K562 (cell line): ENCODE data around the gene CROCC2. TPM values are rescaled to one million over a fixed set of nuclear protein-coding genes. Genes with fewer than 3 reads are reported as not detected.

Experiments used
- ATAC-seq: fragments of 200-7000 bp; cut with Tn5 transposase; 3 replicates; pipeline ENCODE4 v1.9.1; 2020; ENCODE audit warnings: moderate library complexity
- BruUV-seq: library from RNA; stranded (reverse); fragments of 400-500 nt; replicated peaks from 2 replicates; lab custom pipeline; 2021; lab: Mats Ljungman, UMichigan
- CTCF ChIA-PET: fragments of 300-600 bp; formaldehyde crosslinking; extraction: SDS; loops from one replicate; lab custom pipeline; 2021; ENCODE audit warnings: low intra/inter-chr PET ratio; lab: Yijun Ruan, JAX
- POLR2A ChIA-PET: fragments of 300-600, 350-650 bp; sonication (Branson Sonifier 250); formaldehyde crosslinking; extraction: SDS; loops from one replicate; lab custom pipeline; 2021; ENCODE audit warnings: antibody characterized with exemption, inconsistent platforms; lab: Yijun Ruan, JAX
- DNase-seq, 4 experiments: peaks; one replicate each; pipeline versions ENCODE4 v3.0.0 to v3.0.0-alpha.2; 2011 to 2018; ENCODE audit warnings: low spot score in 3 of 4, mixed read lengths in 3 of 4; ENCODE audit errors: extremely low read depth in 1 of 4
- FAIRE-seq: peaks from 2 replicates; lab custom pipeline; 2011; peaks lifted over from hg19 to GRCh38; lab: Jason Lieb, UNC
- H2AFZ ChIP-seq: 2 replicates; pipeline ENCODE4 v1.6.0; 2011; ENCODE audit warnings: low read depth, low read length, control low read depth, inconsistent platforms
- H3K27ac ChIP-seq: fragments of 200-600 bp; 3 replicates; pipeline ENCODE4 v1.8.0; 2011; ENCODE audit warnings: low read depth, mild to moderate bottlenecking, control low read depth, inconsistent platforms, low read length, moderate library complexity, mixed read lengths; ENCODE audit errors: extremely low read depth
- H3K27me3 ChIP-seq, 2 experiments: fragments of 300-600 bp in 1 of 2; 2 replicates in 1 of 2; 3 replicates in 1 of 2; pipeline versions ENCODE4 v1.6.0 to v1.8.0; 2011; ENCODE audit warnings: inconsistent platforms in 2 of 2, low read length in 2 of 2, mild to moderate bottlenecking in 1 of 2, mixed read lengths in 1 of 2, moderate library complexity in 1 of 2; ENCODE audit not compliant: control insufficient read depth in 2 of 2, insufficient read depth in 2 of 2
- H3K36me3 ChIP-seq: fragments of 300-600 bp; 3 replicates; pipeline ENCODE4 v1.8.0; 2011; ENCODE audit warnings: mild to moderate bottlenecking, low read length, inconsistent platforms; ENCODE audit not compliant: control insufficient read depth, insufficient read depth
- H3K4me1 ChIP-seq, 2 experiments: fragments of 200-600 bp in 1 of 2; replicated peaks in 1 of 2; 2 replicates in 1 of 2; 3 replicates in 1 of 2; pipeline versions ENCODE4 v1.5.1 to v1.8.0; 2011; ENCODE audit warnings: inconsistent platforms in 2 of 2, low read length in 2 of 2, mild to moderate bottlenecking in 1 of 2, mixed read lengths in 1 of 2, moderate library complexity in 1 of 2; ENCODE audit not compliant: control insufficient read depth in 2 of 2, insufficient read depth in 2 of 2
- H3K4me2 ChIP-seq: 2 replicates; pipeline ENCODE4 v1.6.1; 2011; ENCODE audit warnings: low read length, control low read depth, inconsistent platforms, mixed read lengths; ENCODE audit not compliant: insufficient read depth
- H3K4me3 ChIP-seq: fragments of 200-600 bp; sonication (generic), shearing (Covaris generic); 2 replicates; pipeline ENCODE4 v1.5.1; 2016; ENCODE audit warnings: control low read depth, inconsistent platforms
- H3K79me2 ChIP-seq: fragments of 200-600 bp; 3 replicates; pipeline ENCODE4 v1.8.0; 2011; ENCODE audit warnings: low read length, inconsistent platforms; ENCODE audit not compliant: control insufficient read depth, insufficient read depth
- H3K9ac ChIP-seq, 2 experiments: 2 replicates each; pipeline versions ENCODE4 v1.6.0 to v1.6.1; 2011; ENCODE audit warnings: low read depth in 2 of 2, low read length in 2 of 2, control low read depth in 1 of 2, inconsistent platforms in 1 of 2, mild to moderate bottlenecking in 1 of 2, mixed read lengths in 1 of 2; ENCODE audit not compliant: insufficient read depth in 1 of 2
- H3K9me1 ChIP-seq: one replicate; pipeline ENCODE4 v1.6.0; 2011; ENCODE audit warnings: inconsistent platforms, mild to moderate bottlenecking, low read length, moderate library complexity; ENCODE audit not compliant: control insufficient read depth, insufficient read depth
- H3K9me3 ChIP-seq: replicated peaks from 2 replicates; pipeline ENCODE4 v1.5.1; 2011; ENCODE audit warnings: low read depth, low read length, inconsistent platforms; ENCODE audit not compliant: control insufficient read depth, insufficient read depth
- H4K20me1 ChIP-seq: replicated peaks from 2 replicates; pipeline ENCODE4 v1.6.1; 2011; ENCODE audit warnings: low read length, inconsistent platforms, mixed read lengths; ENCODE audit not compliant: control insufficient read depth, insufficient read depth
- PHF8 ChIP-seq: fragments of 200-600 bp; sonication (generic); IDR thresholded peaks from 2 replicates; pipeline ENCODE4 v1.6.1; 2012; ENCODE audit warnings: mixed run types, mild to moderate bottlenecking, inconsistent platforms, low read length, moderate library complexity, borderline replicate concordance
- SIN3B ChIP-seq: fragments of 450-650 bp; IDR thresholded peaks from 2 replicates; pipeline ENCODE4 v1.6.1; 2017; ENCODE audit warnings: low read depth, mild to moderate bottlenecking, moderate library complexity
- ZNF311 ChIP-seq: fragments of 250-450 bp; sonication (Bioruptor Pico); IDR thresholded peaks from 2 replicates; pipeline ENCODE4 v1.4.0; 2020; ENCODE audit warnings: mild to moderate bottlenecking, moderate library complexity
- WGBS: fragments of 100-300 bp; shearing (Covaris generic); methylation state at CpG from one replicate; pipeline ENCODE4 v1.1.6; 2016; ENCODE audit warnings: low coverage, mixed read lengths; ENCODE audit not compliant: insufficient coverage; ENCODE audit errors: missing lambda C conversion rate; 5-methylcytosine and 5-hydroxymethylcytosine counted together
- in situ Hi-C: fragments of 300-500 bp; cut with MboI; formaldehyde crosslinking; loops from 4 replicates; pipeline ENCODE4 v1.15.0; 2018; ENCODE audit warnings: inconsistent platforms, mixed read lengths
- intact Hi-C: fragments of 100-400 bp; cut with micrococcal nuclease; formaldehyde crosslinking; loops from 2 replicates; pipeline ENCODE4 v1.14.2; 2022
- polyA plus RNA-seq, 8 experiments: library from polyadenylated mRNA; depleted of rRNA in 4 of 8; stranded (reverse) in 5 of 8; unstranded in 3 of 8; fragments of >200 nt; fragmentation: Nextera tagmentation in 2 of 8; fragmentation: Illumina TruSeq in 1 of 8; extraction: Ambion mirVana in 2 of 8; extraction: Trizol in 1 of 8; gene quantifications; 2 replicates each; pipeline versions ENCODE4 v1.2.1 to v1.2.3, GENCODE V29; 2011 to 2014; ENCODE audit warnings: inconsistent platforms in 1 of 8, missing spikeins in 1 of 8
- total RNA-seq, 7 experiments: library from RNA; depleted of rRNA in 6 of 7; stranded (reverse); fragments of >200 nt in 6 of 7; fragmentation: Illumina TruSeq in 2 of 7; extraction: Trizol in 2 of 7; gene quantifications; 2 replicates each; pipeline versions ENCODE4 v1.2.1 to v1.2.3, GENCODE V29; 2011 to 2021; ENCODE audit warnings: low replicate concordance in 1 of 7
- TF ChIP-seq, protein P1 (sequence below): fragments of 450-650 bp; IDR thresholded peaks from 2 replicates; pipeline ENCODE4 v1.6.1; 2018; ENCODE audit warnings: mild to moderate bottlenecking, low read depth; ENCODE audit not compliant: partially characterized antibody
- TF ChIP-seq, protein P2 (sequence below): fragments of 250-450 bp; sonication (Bioruptor Pico); IDR thresholded peaks from 2 replicates; pipeline ENCODE4 v1.5.0; 2021
- TF ChIP-seq, protein P3 (sequence below): IDR thresholded peaks from 3 replicates; pipeline ENCODE4 v1.6.1; 2011; ENCODE audit warnings: borderline replicate concordance, mild to moderate bottlenecking, moderate library complexity; ENCODE audit not compliant: insufficient read length; ENCODE audit errors: extremely low read depth
- TF ChIP-seq, protein P4 (sequence below): sonication (generic); formaldehyde crosslinking; IDR thresholded peaks from 2 replicates; pipeline ENCODE4 v1.4.0; 2020; ENCODE audit warnings: mild to moderate bottlenecking, missing genetic modification reagents

Gene CROCC2
- total and polyA plus RNA-seq, 9 of the 15 experiments (the other 6 are each of a cell fraction or from before 2014, with no cell fraction given): not detected

DNA sequence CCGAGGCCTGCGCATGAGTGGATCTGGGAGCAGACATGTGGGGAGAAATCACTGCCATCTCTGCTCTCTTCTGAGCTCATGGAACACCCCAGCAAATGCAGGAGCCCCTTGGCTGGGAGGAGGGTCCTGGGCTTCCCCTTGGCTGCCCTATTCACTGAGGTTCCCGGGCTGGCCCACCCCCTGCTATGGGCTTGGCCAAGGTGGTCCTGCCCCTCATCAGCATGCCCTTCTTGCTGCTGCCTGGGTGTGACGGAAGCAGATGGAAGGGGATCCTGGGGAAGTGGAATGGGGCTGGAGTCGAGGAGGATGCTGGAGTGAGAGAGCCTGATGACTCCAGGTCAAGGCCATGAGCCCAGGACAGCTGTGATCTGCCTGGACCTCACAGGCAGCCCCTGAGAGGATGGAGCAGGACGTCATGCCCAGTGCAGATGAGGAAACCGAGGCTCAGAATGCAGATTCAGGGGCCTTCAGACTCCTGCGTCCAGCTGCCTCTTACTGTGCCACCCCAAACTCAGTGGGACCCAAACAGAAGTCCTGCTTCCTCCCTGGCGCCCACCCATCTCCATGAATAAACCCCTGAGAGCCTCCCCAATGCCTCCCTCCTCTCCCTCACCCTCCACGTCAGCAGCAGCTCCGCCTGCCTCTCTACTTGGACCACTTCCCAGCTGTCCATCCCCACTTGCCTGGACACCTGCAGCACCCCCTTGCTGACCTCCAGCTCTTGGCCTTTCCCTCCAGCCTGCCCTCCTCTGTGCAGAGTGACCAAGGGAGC is 96.3 kb downstream of the CROCC2 start (continued):
- TF ChIP-seq SIN3B: no peak
- TF ChIP-seq, protein P1, sequence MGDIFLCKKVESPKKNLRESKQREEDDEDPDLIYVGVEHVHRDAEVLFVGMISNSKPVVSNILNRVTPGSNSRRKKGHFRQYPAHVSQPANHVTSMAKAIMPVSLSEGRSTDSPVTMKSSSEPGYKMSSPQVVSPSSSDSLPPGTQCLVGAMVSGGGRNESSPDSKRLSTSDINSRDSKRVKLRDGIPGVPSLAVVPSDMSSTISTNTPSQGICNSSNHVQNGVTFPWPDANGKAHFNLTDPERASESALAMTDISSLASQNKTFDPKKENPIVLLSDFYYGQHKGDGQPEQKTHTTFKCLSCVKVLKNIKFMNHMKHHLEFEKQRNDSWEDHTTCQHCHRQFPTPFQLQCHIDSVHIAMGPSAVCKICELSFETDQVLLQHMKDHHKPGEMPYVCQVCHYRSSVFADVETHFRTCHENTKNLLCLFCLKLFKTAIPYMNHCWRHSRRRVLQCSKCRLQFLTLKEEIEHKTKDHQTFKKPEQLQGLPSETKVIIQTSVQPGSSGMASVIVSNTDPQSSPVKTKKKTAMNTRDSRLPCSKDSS: no peak

DNA sequence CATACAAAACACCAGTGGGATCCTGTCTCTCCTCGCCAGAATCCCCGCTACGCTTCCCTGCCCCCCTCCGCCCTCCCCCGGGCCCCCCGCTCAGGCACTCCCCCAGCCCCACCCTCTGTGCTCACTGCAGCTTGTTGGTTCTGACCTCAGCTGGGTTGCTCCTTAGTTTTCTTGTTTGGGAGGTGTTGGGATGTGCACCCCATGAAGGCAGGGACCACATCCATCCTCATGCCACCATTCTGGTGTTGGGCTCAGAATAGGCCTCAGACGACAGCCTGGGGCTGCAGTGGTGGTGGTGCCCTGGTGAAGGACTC is 96.9 kb downstream of the CROCC2 start:
- Histone ChIP-seq H4K20me1 (no peaks in the 10 kb centered on the region; the same call in none of the 2 replicates), H3K27me3 (peaks cover 0 to 24% of the 10 kb centered on the region in 2 experiments; a peak in 2 of 5 replicates), H3K4me2 (no peak overlapping the region), H2AFZ (no peak overlapping the region), H3K36me3 (no peaks in the 10 kb centered on the region), H3K9me3 (no peaks in the 10 kb centered on the region), H3K27ac (no peak overlapping the region), H3K79me2 (no peaks in the 10 kb centered on the region), H3K9ac (no peak overlapping the region), H3K4me1 (peaks cover 0 to 15% of the 10 kb centered on the region in 2 experiments; a peak in 2 of 5 replicates), H3K4me3 (no peak overlapping the region), H3K9me1 (no peaks in the 10 kb centered on the region)
- intact Hi-C loops: no loop called here
- no peak for FAIRE-seq
- CTCF ChIA-PET: no interaction called here
- no CpG with 5 or more reads among the region's 7 CpGs for WGBS
- no peak for DNase-seq
- BruUV-seq: no TSS peak
- POLR2A ChIA-PET: no interaction called here
- in situ Hi-C loops: no loop called here
- TF ChIP-seq, protein P2, sequence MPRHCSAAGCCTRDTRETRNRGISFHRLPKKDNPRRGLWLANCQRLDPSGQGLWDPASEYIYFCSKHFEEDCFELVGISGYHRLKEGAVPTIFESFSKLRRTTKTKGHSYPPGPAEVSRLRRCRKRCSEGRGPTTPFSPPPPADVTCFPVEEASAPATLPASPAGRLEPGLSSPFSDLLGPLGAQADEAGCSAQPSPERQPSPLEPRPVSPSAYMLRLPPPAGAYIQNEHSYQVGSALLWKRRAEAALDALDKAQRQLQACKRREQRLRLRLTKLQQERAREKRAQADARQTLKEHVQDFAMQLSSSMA (CRISPR knock-in tag): no peak
- TF ChIP-seq, protein P3, sequence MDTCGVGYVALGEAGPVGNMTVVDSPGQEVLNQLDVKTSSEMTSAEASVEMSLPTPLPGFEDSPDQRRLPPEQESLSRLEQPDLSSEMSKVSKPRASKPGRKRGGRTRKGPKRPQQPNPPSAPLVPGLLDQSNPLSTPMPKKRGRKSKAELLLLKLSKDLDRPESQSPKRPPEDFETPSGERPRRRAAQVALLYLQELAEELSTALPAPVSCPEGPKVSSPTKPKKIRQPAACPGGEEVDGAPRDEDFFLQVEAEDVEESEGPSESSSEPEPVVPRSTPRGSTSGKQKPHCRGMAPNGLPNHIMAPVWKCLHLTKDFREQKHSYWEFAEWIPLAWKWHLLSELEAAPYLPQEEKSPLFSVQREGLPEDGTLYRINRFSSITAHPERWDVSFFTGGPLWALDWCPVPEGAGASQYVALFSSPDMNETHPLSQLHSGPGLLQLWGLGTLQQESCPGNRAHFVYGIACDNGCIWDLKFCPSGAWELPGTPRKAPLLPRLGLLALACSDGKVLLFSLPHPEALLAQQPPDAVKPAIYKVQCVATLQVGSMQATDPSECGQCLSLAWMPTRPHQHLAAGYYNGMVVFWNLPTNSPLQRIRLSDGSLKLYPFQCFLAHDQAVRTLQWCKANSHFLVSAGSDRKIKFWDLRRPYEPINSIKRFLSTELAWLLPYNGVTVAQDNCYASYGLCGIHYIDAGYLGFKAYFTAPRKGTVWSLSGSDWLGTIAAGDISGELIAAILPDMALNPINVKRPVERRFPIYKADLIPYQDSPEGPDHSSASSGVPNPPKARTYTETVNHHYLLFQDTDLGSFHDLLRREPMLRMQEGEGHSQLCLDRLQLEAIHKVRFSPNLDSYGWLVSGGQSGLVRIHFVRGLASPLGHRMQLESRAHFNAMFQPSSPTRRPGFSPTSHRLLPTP: no peak
- TF ChIP-seq ZNF311 (CRISPR knock-in tag): no peak
- TF ChIP-seq, protein P4, sequence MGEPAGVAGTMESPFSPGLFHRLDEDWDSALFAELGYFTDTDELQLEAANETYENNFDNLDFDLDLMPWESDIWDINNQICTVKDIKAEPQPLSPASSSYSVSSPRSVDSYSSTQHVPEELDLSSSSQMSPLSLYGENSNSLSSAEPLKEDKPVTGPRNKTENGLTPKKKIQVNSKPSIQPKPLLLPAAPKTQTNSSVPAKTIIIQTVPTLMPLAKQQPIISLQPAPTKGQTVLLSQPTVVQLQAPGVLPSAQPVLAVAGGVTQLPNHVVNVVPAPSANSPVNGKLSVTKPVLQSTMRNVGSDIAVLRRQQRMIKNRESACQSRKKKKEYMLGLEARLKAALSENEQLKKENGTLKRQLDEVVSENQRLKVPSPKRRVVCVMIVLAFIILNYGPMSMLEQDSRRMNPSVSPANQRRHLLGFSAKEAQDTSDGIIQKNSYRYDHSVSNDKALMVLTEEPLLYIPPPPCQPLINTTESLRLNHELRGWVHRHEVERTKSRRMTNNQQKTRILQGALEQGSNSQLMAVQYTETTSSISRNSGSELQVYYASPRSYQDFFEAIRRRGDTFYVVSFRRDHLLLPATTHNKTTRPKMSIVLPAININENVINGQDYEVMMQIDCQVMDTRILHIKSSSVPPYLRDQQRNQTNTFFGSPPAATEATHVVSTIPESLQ: no peak
- no peak for TF ChIP-seq PHF8
- no peak for ATAC-seq
